H1 (cell line): ENCODE measurements around the gene GALNT2. TPM values are rescaled to one million over a fixed set of nuclear protein-coding genes. Genes with fewer than 3 reads are reported as not detected.

Source experiments
- CTCF ChIA-PET: fragments of 300-600 bp; sonication (Branson Sonifier 250); formaldehyde crosslinking; loops from one replicate; lab custom pipeline; 2021; ENCODE audit not compliant: partially characterized antibody; lab: Charles Lee
- POLR2A ChIA-PET: fragments of 300-600 bp; sonication (Branson Sonifier 250); formaldehyde crosslinking; loops from one replicate; lab custom pipeline; 2021; ENCODE audit warnings: inconsistent platforms; ENCODE audit not compliant: partially characterized antibody; lab: Charles Lee
- DNase-seq, 2 experiments: peaks; one replicate each; pipeline versions ENCODE4 v3.0.0 to v3.0.0-alpha.2; 2010 to 2022; ENCODE audit warnings: low spot score in 2 of 2, low read depth in 1 of 2, mixed read lengths in 1 of 2
- FAIRE-seq: peaks from 2 replicates; lab custom pipeline; 2011; peaks lifted over from hg19 to GRCh38; lab: Jason Lieb, UNC
- H2AFZ ChIP-seq: 2 replicates; pipeline ENCODE4 v1.8.1; 2012; ENCODE audit warnings: low read length, inconsistent platforms
- H2AK5ac ChIP-seq: 2 replicates; pipeline ENCODE4 v1.6.1; 2013; ENCODE audit warnings: low read depth, low read length
- H2BK120ac ChIP-seq: replicated peaks from 2 replicates; pipeline ENCODE3; 2013; ENCODE audit warnings: low read depth, low read length, inconsistent platforms
- H2BK12ac ChIP-seq: 2 replicates; pipeline ENCODE4 v1.6.1; 2013; ENCODE audit warnings: low read depth, low read length
- H2BK15ac ChIP-seq: 2 replicates; pipeline ENCODE4 v1.6.1; 2013; ENCODE audit warnings: low read length
- H2BK20ac ChIP-seq: 2 replicates; pipeline ENCODE4 v1.6.1; 2013; ENCODE audit warnings: low read length
- H2BK5ac ChIP-seq: 2 replicates; pipeline ENCODE4 v1.6.1; 2013; ENCODE audit warnings: low read depth, low read length
- H3K14ac ChIP-seq: 2 replicates; pipeline ENCODE4 v1.6.1; 2013; ENCODE audit warnings: inconsistent platforms; ENCODE audit not compliant: insufficient read length
- H3K18ac ChIP-seq: 2 replicates; pipeline ENCODE4 v1.6.1; 2013; ENCODE audit warnings: low read length; ENCODE audit errors: extremely low read depth
- H3K23ac ChIP-seq: 2 replicates; pipeline ENCODE4 v1.6.1; 2013; ENCODE audit warnings: inconsistent platforms; ENCODE audit not compliant: insufficient read length
- H3K23me2 ChIP-seq: 2 replicates; pipeline ENCODE4 v1.6.1; 2013; ENCODE audit warnings: low read depth, low read length
- H3K27ac ChIP-seq: 2 replicates; pipeline ENCODE4 v1.6.1; 2011; ENCODE audit warnings: low read depth, low read length, inconsistent platforms
- H3K27me3 ChIP-seq, 4 experiments: replicated peaks in 1 of 4; 1 replicate in 1 of 4; 2 replicates in 3 of 4; pipeline versions ENCODE4 v1.6.1 to v1.8.1; 2011 to 2013; ENCODE audit warnings: low read length in 3 of 4, mild to moderate bottlenecking in 3 of 4, inconsistent platforms in 2 of 4, mixed read lengths in 2 of 4, moderate library complexity in 1 of 4; ENCODE audit not compliant: control insufficient read depth in 3 of 4, insufficient read depth in 3 of 4; ENCODE audit errors: extremely low read depth in 1 of 4
- H3K36me3 ChIP-seq, 4 experiments: 2 replicates each; pipeline versions ENCODE4 v1.6.1 to v1.8.1; 2011 to 2013; ENCODE audit warnings: mild to moderate bottlenecking in 4 of 4, low read length in 3 of 4, moderate library complexity in 2 of 4, control low read depth in 1 of 4, inconsistent platforms in 1 of 4; ENCODE audit not compliant: insufficient read depth in 4 of 4, control insufficient read depth in 2 of 4
- H3K4ac ChIP-seq: replicated peaks from 2 replicates; pipeline ENCODE3; 2013; ENCODE audit warnings: low read length, low read depth, mixed read lengths, inconsistent platforms; ENCODE audit not compliant: insufficient read length
- H3K4me1 ChIP-seq, 4 experiments: replicated peaks in 1 of 4; 1 replicate in 1 of 4; 2 replicates in 3 of 4; pipeline versions ENCODE4 v1.6.1 to v1.8.1; 2011 to 2013; ENCODE audit warnings: low read length in 3 of 4, inconsistent platforms in 2 of 4, mixed read lengths in 1 of 4; ENCODE audit not compliant: insufficient read depth in 4 of 4, control insufficient read depth in 3 of 4
- H3K4me2 ChIP-seq, 2 experiments: 2 replicates each; pipeline versions ENCODE4 v1.6.1 to v1.8.1; 2011 to 2013; ENCODE audit warnings: low read depth in 2 of 2, low read length in 2 of 2, control low read depth in 1 of 2, inconsistent platforms in 1 of 2, mild to moderate bottlenecking in 1 of 2; ENCODE audit not compliant: insufficient read depth in 1 of 2
- H3K4me3 ChIP-seq, 4 experiments: fragments of 200-600, 300-600 bp in 1 of 4; sonication (generic), shearing (Covaris generic), sonication (Bioruptor Twin) in 1 of 4; 2 replicates each; pipeline versions ENCODE4 v1.5.1 to v1.8.1; 2011 to 2016; ENCODE audit warnings: low read length in 4 of 4, low read depth in 3 of 4, control low read depth in 2 of 4, inconsistent platforms in 2 of 4, mild to moderate bottlenecking in 2 of 4, mixed read lengths in 1 of 4, moderate library complexity in 1 of 4; ENCODE audit not compliant: insufficient read depth in 2 of 4; ENCODE audit errors: extremely low read depth in 1 of 4
- H3K56ac ChIP-seq: replicated peaks from 2 replicates; pipeline ENCODE3; 2013; ENCODE audit warnings: low read depth, mild to moderate bottlenecking, mixed read lengths, low read length, inconsistent platforms; ENCODE audit not compliant: insufficient read length
- H3K79me1 ChIP-seq: 2 replicates; pipeline ENCODE4 v1.6.1; 2013; ENCODE audit warnings: low read depth, low read length, control low read depth
- H3K79me2 ChIP-seq, 2 experiments: 2 replicates each; pipeline versions ENCODE4 v1.6.1 to v1.8.1; 2012 to 2013; ENCODE audit warnings: low read length in 2 of 2, mild to moderate bottlenecking in 2 of 2, inconsistent platforms in 1 of 2; ENCODE audit not compliant: insufficient read depth in 2 of 2, control insufficient read depth in 1 of 2
- H3K9ac ChIP-seq, 4 experiments: replicated peaks in 1 of 4; 1 replicate in 1 of 4; 2 replicates in 3 of 4; pipeline versions ENCODE4 v1.6.1 to v1.8.1; 2011 to 2013; ENCODE audit warnings: low read depth in 3 of 4, low read length in 3 of 4, control low read depth in 2 of 4, mild to moderate bottlenecking in 2 of 4, moderate library complexity in 2 of 4, inconsistent platforms in 1 of 4; ENCODE audit errors: extremely low read depth in 1 of 4
- H3K9me3 ChIP-seq, 2 experiments: 2 replicates each; pipeline versions ENCODE4 v1.6.1 to v1.8.1; 2012 to 2013; ENCODE audit warnings: mild to moderate bottlenecking in 2 of 2, moderate library complexity in 2 of 2, control low read depth in 1 of 2, inconsistent platforms in 1 of 2, low read depth in 1 of 2, low read length in 1 of 2, mixed read lengths in 1 of 2; ENCODE audit not compliant: insufficient read depth in 2 of 2
- H4K20me1 ChIP-seq, 2 experiments: replicated peaks in 1 of 2; 2 replicates each; pipeline versions ENCODE3 to v1.8.1; 2011 to 2013; ENCODE audit warnings: inconsistent platforms in 2 of 2, low read length in 2 of 2, mild to moderate bottlenecking in 1 of 2; ENCODE audit not compliant: insufficient read depth in 2 of 2, control insufficient read depth in 1 of 2
- H4K5ac ChIP-seq: 2 replicates; pipeline ENCODE4 v1.6.1; 2013; ENCODE audit warnings: low read length, low read depth, mixed read lengths, inconsistent platforms; ENCODE audit not compliant: insufficient read length
- H4K8ac ChIP-seq: 2 replicates; pipeline ENCODE4 v1.8.0; 2013; ENCODE audit warnings: mild to moderate bottlenecking, moderate library complexity, low read length, inconsistent platforms; ENCODE audit not compliant: insufficient read depth; ENCODE audit errors: extremely low read depth
- H4K91ac ChIP-seq: replicated peaks from 2 replicates; pipeline ENCODE3; 2013; ENCODE audit warnings: low read length, mixed read lengths, inconsistent platforms; ENCODE audit not compliant: insufficient read length
- CHD1 ChIP-seq: IDR thresholded peaks from 2 replicates; pipeline ENCODE4 v1.6.1; 2012; ENCODE audit warnings: low read depth, low read length, improper control_type of control experiment
- EGR1 ChIP-seq: IDR thresholded peaks from 2 replicates; pipeline ENCODE4 v1.6.1; 2011; ENCODE audit warnings: low read depth, low read length, borderline replicate concordance
- KDM5A ChIP-seq: fragments of 200-600 bp; IDR thresholded peaks from 2 replicates; pipeline ENCODE4 v1.7.1; 2012; ENCODE audit warnings: mild to moderate bottlenecking, low read length, inconsistent platforms, mixed read lengths
- POLR2AphosphoS5 ChIP-seq: IDR thresholded peaks from 2 replicates; pipeline ENCODE4 v1.6.1; 2011; ENCODE audit warnings: low read depth, low read length
- RNF2 ChIP-seq: fragments of 200-900, 300-1000 bp; sonication (generic); IDR thresholded peaks from 2 replicates; pipeline ENCODE4 v1.7.1; 2016; ENCODE audit warnings: borderline replicate concordance, low read depth, mild to moderate bottlenecking, antibody characterized with exemption, low read length; ENCODE audit not compliant: poor library complexity, severe bottlenecking; ENCODE audit errors: missing control alignments
- SP1 ChIP-seq: IDR thresholded peaks from 2 replicates; pipeline ENCODE4 v1.6.1; 2011; ENCODE audit warnings: low read depth, low read length
- SRF ChIP-seq: IDR thresholded peaks from 2 replicates; pipeline ENCODE4 v1.6.1; 2011; ENCODE audit warnings: mild to moderate bottlenecking, low read depth, low read length, moderate library complexity
- TAF1 ChIP-seq: IDR thresholded peaks from 2 replicates; pipeline ENCODE4 v1.6.1; 2011; ENCODE audit warnings: mild to moderate bottlenecking, low read depth, low read length
- TAF7 ChIP-seq: optimal IDR thresholded peaks from 2 replicates; pipeline ENCODE3; 2011; ENCODE audit warnings: low read depth, mild to moderate bottlenecking, inconsistent platforms, low read length, moderate library complexity, borderline replicate concordance
- TCF12 ChIP-seq: IDR thresholded peaks from 2 replicates; pipeline ENCODE4 v1.6.1; 2011; ENCODE audit warnings: low read depth, mild to moderate bottlenecking, low read length
- TEAD4 ChIP-seq: IDR thresholded peaks from 2 replicates; pipeline ENCODE4 v1.6.1; 2012; ENCODE audit warnings: low read depth, low read length, inconsistent platforms, mixed read lengths
- WGBS, 2 experiments: shearing (Covaris generic) in 1 of 2; methylation state at CpG; one replicate each; pipeline versions ENCODE4 v1.1.6 to v1.1.7; 2013 to 2015; ENCODE audit warnings: low lambda C conversion rate in 2 of 2, mixed read lengths in 2 of 2, inconsistent platforms in 1 of 2, low coverage in 1 of 2, missing lambda C conversion rate in 1 of 2; ENCODE audit not compliant: insufficient replicate concordance in 2 of 2, insufficient coverage in 1 of 2, insufficient read length in 1 of 2; ENCODE audit errors: extremely low coverage in 1 of 2, missing lambda C conversion rate in 1 of 2; 5-methylcytosine and 5-hydroxymethylcytosine counted together
- polyA plus RNA-seq, 7 experiments: library from polyadenylated mRNA; depleted of rRNA in 3 of 7; stranded (reverse) in 5 of 7; unstranded in 2 of 7; fragments of >200 nt in 5 of 7; fragments of 200-250 nt in 2 of 7; gene quantifications; 1 replicate in 5 of 7; 2 replicates in 1 of 7; 4 replicates in 1 of 7; pipeline versions ENCODE4 v1.2.1 to v1.2.3, GENCODE V29; 2011 to 2013; ENCODE audit warnings: missing spikeins in 2 of 7, mixed read lengths in 2 of 7
- total RNA-seq: library from RNA; stranded (reverse); fragmentation: NEBNext Ultra II Directional; extraction: Animal tissue kit (Norgen Biotek cat#: 25700); gene quantifications from 2 replicates; pipeline ENCODE4 v1.2.1, GENCODE V29; 2021
- TF ChIP-seq, protein P1 (sequence below): IDR thresholded peaks from 2 replicates; pipeline ENCODE4 v1.6.1; 2012; ENCODE audit warnings: inconsistent platforms

The GALNT2 gene
- total and polyA plus RNA-seq, 2 of the 8 experiments (the other 6 are each of a cell fraction or from before 2014, with no cell fraction given), result 34.5 to 75.3 TPM

DNA sequence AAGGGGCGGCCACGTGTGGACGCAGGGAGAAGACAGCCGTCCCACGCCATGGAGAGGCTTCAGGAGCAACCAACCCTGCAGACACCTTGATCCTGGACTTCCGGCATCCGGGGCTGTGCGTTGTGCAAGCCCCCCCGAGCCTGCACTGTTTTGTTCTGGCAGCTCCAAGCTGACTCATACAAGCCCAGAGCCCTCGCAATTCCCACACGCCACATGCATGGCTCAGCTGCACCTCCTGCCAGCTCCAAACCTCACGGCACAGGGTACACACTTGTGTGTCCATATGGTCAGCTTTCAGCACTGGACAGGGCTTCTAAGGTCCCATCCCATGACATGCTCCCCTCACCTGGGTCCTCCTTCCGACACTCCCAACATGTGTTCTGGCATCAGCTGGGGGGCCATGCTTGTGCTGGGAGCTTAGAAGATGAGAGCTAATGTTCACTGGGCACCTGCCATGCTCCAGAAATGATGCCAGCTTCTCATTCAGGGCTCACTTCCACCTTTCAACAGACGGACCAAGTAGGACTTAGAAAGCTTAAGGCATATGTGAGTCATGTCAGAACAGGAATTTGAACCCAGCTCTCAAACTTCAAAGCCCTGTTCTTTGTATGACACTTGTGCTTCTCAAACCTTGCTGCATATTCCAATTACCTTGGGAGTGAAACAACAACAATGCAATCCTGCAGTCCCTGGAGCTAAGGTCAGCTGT lies 221.8 kb downstream of the GALNT2 start:
- Histone ChIP-seq H2BK12ac (no peak overlapping the region), H3K4me1 (peaks cover 0 to 11% (median 5%) of the 10 kb centered on the region in 4 experiments; a peak in 6 of 7 replicates), H3K4me3 (no peak overlapping the region), H3K36me3 (no peaks in the 10 kb centered on the region), H2BK20ac (no peak overlapping the region), H3K27ac (no peak overlapping the region), H3K23ac (no peak overlapping the region), H4K91ac (no peak overlapping the region), H3K56ac (no peak overlapping the region), H4K5ac (no peak overlapping the region), H2BK120ac (no peak overlapping the region), H2BK15ac (0 out of 2 replicates have a peak overlapping the region, but pooled peaks have one; percentile 95), H3K4me2 (no peak overlapping the region), H3K14ac (no peak overlapping the region), H3K27me3 (peaks cover 0 to 6% (median 2%) of the 10 kb centered on the region in 4 experiments; a peak in 4 of 7 replicates), H2BK5ac (no peak overlapping the region), H3K9me3 (no peaks in the 10 kb centered on the region), H4K8ac (no peak overlapping the region), H2AK5ac (0 out of 2 replicates have a peak overlapping the region, but pooled peaks have one; percentile 24), H3K18ac (no peak overlapping the region), H3K4ac (no peak overlapping the region), H3K79me1 (no peaks in the 10 kb centered on the region), H3K79me2 (no peaks in the 10 kb centered on the region), H2AFZ (no peak overlapping the region), H4K20me1 (no peaks in the 10 kb centered on the region), H3K9ac (no peak overlapping the region), H3K23me2 (peaks cover 7% of the 10 kb centered on the region; the same call in 1 of the 2 replicates)
- FAIRE-seq (no peak), DNase-seq (no peak)
- 93% methylated on average over 14 of the region's 14 CpGs; no CpG with 5 or more reads in 1 of the 2 experiments for WGBS, 2 experiments
- POLR2A ChIA-PET, result interaction anchor here (0.7 to 3.8 kb wide), 2 partner anchors 11 to 73 kb away, joined by 3 to 14 read pairs; no protein-coding TSS in a partner anchor
- CTCF ChIA-PET, result interaction anchor here (0.6 to 3.3 kb wide), 7 partner anchors 9 to 353 kb away, joined by 3 to 10 read pairs (median 3); no protein-coding TSS in a partner anchor
- no peak for TF ChIP-seq TCF12
- no peak for TF ChIP-seq TEAD4
- TF ChIP-seq TAF7, result no peak
- TF ChIP-seq EGR1, result no peak
- TF ChIP-seq, protein P1, sequence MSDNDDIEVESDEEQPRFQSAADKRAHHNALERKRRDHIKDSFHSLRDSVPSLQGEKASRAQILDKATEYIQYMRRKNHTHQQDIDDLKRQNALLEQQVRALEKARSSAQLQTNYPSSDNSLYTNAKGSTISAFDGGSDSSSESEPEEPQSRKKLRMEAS, result no peak
- no peak for TF ChIP-seq TAF1
- TF ChIP-seq SRF, result no peak
- TF ChIP-seq KDM5A, result no peak
- TF ChIP-seq CHD1, result no peak
- no peak for TF ChIP-seq POLR2AphosphoS5
- no peak for TF ChIP-seq RNF2
- TF ChIP-seq SP1, result no peak
